Endothelial cell of umbilical vein (primary cell): ENCODE results near the gene GRIA1. TPM values are rescaled to one million over a fixed set of nuclear protein-coding genes. Genes with fewer than 3 reads are reported as not detected.

Experiments
- BruUV-seq: library from RNA; stranded (reverse); fragments of 400-500 nt; replicated peaks from 2 replicates; lab custom pipeline; 2021; lab: Mats Ljungman, UMichigan
- CTCF ChIA-PET: fragments of 300-600, 350-600 bp; sonication (Branson Sonifier 250); formaldehyde crosslinking; loops from one replicate; lab custom pipeline; 2021; ENCODE audit warnings: antibody characterized with exemption, inconsistent platforms; lab: Charles Lee
- POLR2A ChIA-PET: fragments of 300-600, 350-600 bp; sonication (Branson Sonifier 250); formaldehyde crosslinking; loops from one replicate; lab custom pipeline; 2021; ENCODE audit warnings: antibody characterized with exemption, inconsistent platforms; lab: Charles Lee
- DNase-seq: peaks from one replicate; pipeline ENCODE4 v3.0.0-alpha.2; 2011; ENCODE audit warnings: low read depth, low spot score
- FAIRE-seq: peaks from 2 replicates; lab custom pipeline; 2011; peaks lifted over from hg19 to GRCh38; lab: Jason Lieb, UNC
- H2AFZ ChIP-seq: 2 replicates; pipeline ENCODE4 v1.6.0; 2012; ENCODE audit warnings: low read depth, low read length, control low read depth, inconsistent platforms
- H3K27ac ChIP-seq: 2 replicates; pipeline ENCODE4 v1.5.1; 2011; ENCODE audit warnings: low read depth, mild to moderate bottlenecking, control low read depth, low read length, moderate library complexity; ENCODE audit not compliant: insufficient read depth
- H3K27me3 ChIP-seq, 2 experiments: 2 replicates each; pipeline versions ENCODE4 v1.6.0 to v1.6.1; 2011; ENCODE audit warnings: low read length in 2 of 2, mixed read lengths in 1 of 2; ENCODE audit not compliant: control insufficient read depth in 2 of 2, insufficient read depth in 2 of 2
- H3K36me3 ChIP-seq, 2 experiments: 2 replicates in 1 of 2; 3 replicates in 1 of 2; pipeline ENCODE4 v1.5.1; 2011; ENCODE audit warnings: low read length in 2 of 2, mild to moderate bottlenecking in 1 of 2, moderate library complexity in 1 of 2; ENCODE audit not compliant: control insufficient read depth in 2 of 2, insufficient read depth in 2 of 2; ENCODE audit errors: extremely low read depth in 1 of 2
- H3K4me1 ChIP-seq: 3 replicates; pipeline ENCODE4 v1.5.1; 2011; ENCODE audit warnings: mild to moderate bottlenecking, low read length; ENCODE audit not compliant: control insufficient read depth, insufficient read depth; ENCODE audit errors: extremely low read depth
- H3K4me2 ChIP-seq: 2 replicates; pipeline ENCODE4 v1.6.1; 2011; ENCODE audit warnings: low read length, control low read depth, mixed read lengths; ENCODE audit not compliant: insufficient read depth
- H3K4me3 ChIP-seq, 3 experiments: fragments of 200-600 bp in 1 of 3; sonication (generic), shearing (Covaris generic) in 1 of 3; replicated peaks in 1 of 3; 2 replicates each; pipeline ENCODE4 v1.5.1; 2011 to 2016; ENCODE audit warnings: control low read depth in 3 of 3, low read length in 3 of 3, mild to moderate bottlenecking in 2 of 3, inconsistent platforms in 1 of 3, low read depth in 1 of 3, moderate library complexity in 1 of 3; ENCODE audit not compliant: insufficient read depth in 1 of 3
- H3K79me2 ChIP-seq: 2 replicates; pipeline ENCODE4 v1.6.0; 2012; ENCODE audit warnings: low read length, inconsistent platforms; ENCODE audit not compliant: control insufficient read depth, insufficient read depth
- H3K9ac ChIP-seq: replicated peaks from 2 replicates; pipeline ENCODE3; 2011; ENCODE audit warnings: low read length, control low read depth; ENCODE audit not compliant: insufficient read depth; ENCODE audit errors: extremely low read depth
- H3K9me1 ChIP-seq: replicated peaks from 3 replicates; pipeline ENCODE4 v1.6.0; 2011; ENCODE audit warnings: mild to moderate bottlenecking, low read length; ENCODE audit not compliant: control insufficient read depth, insufficient read depth; ENCODE audit errors: extremely low read depth
- H3K9me3 ChIP-seq: replicated peaks from 2 replicates; pipeline ENCODE4 v1.5.1; 2012; ENCODE audit warnings: low read length, inconsistent platforms; ENCODE audit not compliant: control insufficient read depth, insufficient read depth
- H4K20me1 ChIP-seq: replicated peaks from 2 replicates; pipeline ENCODE3; 2011; ENCODE audit warnings: mild to moderate bottlenecking, low read length; ENCODE audit not compliant: control insufficient read depth, insufficient read depth; ENCODE audit errors: extremely low read depth
- CTCF ChIP-seq, 2 donors: IDR thresholded peaks; 1 replicate in 1 of 2; 2 replicates in 1 of 2; pipeline ENCODE4 v1.5.1; 2011; ENCODE audit warnings: low read length in 2 of 2, mild to moderate bottlenecking in 2 of 2, moderate library complexity in 2 of 2, control low read depth in 1 of 2, inconsistent platforms in 1 of 2, low read depth in 1 of 2; ENCODE audit not compliant: insufficient read depth in 1 of 2; ENCODE audit errors: extremely low read depth in 1 of 2
- EZH2 ChIP-seq: IDR thresholded peaks from 2 replicates; pipeline ENCODE4 v1.6.1; 2012; ENCODE audit warnings: borderline replicate concordance, low read depth, mild to moderate bottlenecking, moderate library complexity, low read length, inconsistent platforms; ENCODE audit not compliant: severe bottlenecking
- FOS ChIP-seq: IDR thresholded peaks from 2 replicates; pipeline ENCODE4 v1.6.1; 2011; ENCODE audit warnings: mild to moderate bottlenecking, low read length, moderate library complexity, borderline replicate concordance; ENCODE audit not compliant: insufficient read depth
- GATA2 ChIP-seq: IDR thresholded peaks from 2 replicates; pipeline ENCODE4 v1.7.0; 2011; ENCODE audit warnings: low read depth, mild to moderate bottlenecking, moderate library complexity, mixed read lengths, low read length; ENCODE audit not compliant: insufficient read length, insufficient read depth
- JUN ChIP-seq: IDR thresholded peaks from 2 replicates; pipeline ENCODE4 v1.6.1; 2011; ENCODE audit warnings: borderline replicate concordance, low read depth; ENCODE audit not compliant: insufficient read length, insufficient read depth
- MAX ChIP-seq: IDR thresholded peaks from 2 replicates; pipeline ENCODE4 v1.6.1; 2011; ENCODE audit not compliant: insufficient read depth, insufficient read length
- MYC ChIP-seq: IDR thresholded peaks from one replicate; pipeline ENCODE4 v1.6.1; 2011; ENCODE audit warnings: mild to moderate bottlenecking, low read depth, low read length
- POLR2A ChIP-seq: IDR thresholded peaks from 2 replicates; pipeline ENCODE4 v1.6.1; 2012; ENCODE audit warnings: low read depth, mild to moderate bottlenecking, control low read depth, low read length
- POLR2AphosphoS5 ChIP-seq: IDR thresholded peaks from 2 replicates; pipeline ENCODE4 v1.6.1; 2012; ENCODE audit warnings: low read depth, mild to moderate bottlenecking, control low read depth, low read length, moderate library complexity; ENCODE audit not compliant: insufficient read depth
- dilution Hi-C: fragments of 300-500 bp; cut with MboI; formaldehyde crosslinking; loops from one replicate; pipeline ENCODE4 v1.15.0; 2019; ENCODE audit warnings: low sequenced_read_pairs; ENCODE audit not compliant: extremely low pct_ligation_motif_present
- intact Hi-C: fragments of 100-400 bp; cut with micrococcal nuclease; formaldehyde crosslinking; loops from one replicate; pipeline ENCODE4 v1.10.0; 2022
- polyA plus RNA-seq, 4 experiments: library from polyadenylated mRNA; depleted of rRNA in 3 of 4; stranded (reverse) in 3 of 4; unstranded in 1 of 4; fragments of >200 nt; gene quantifications; 2 replicates each; pipeline versions ENCODE4 v1.2.1 to v1.2.3, GENCODE V29; 2011 to 2012; ENCODE audit warnings: missing spikeins in 1 of 4
- total RNA-seq: library from RNA; stranded (reverse); gene quantifications from 2 replicates; pipeline ENCODE4 v1.2.3, GENCODE V29; 2021

The GRIA1 gene
- total and polyA plus RNA-seq, 2 donors (not counting 3 experiments of a cell fraction or from before 2014, with no cell fraction given): not detected

GRCh38 chr5:153712946-153713345 is 222.5 kb downstream of the GRIA1 start:
- DNase-seq (no peak), FAIRE-seq (no peak)
- H3K27me3 ChIP-seq: no peaks in the 10 kb centered on the region
- no peaks in the 10 kb centered on the region for H3K36me3 ChIP-seq
- POLR2A ChIA-PET: no interaction called here
- H2AFZ ChIP-seq: no peak overlapping the region
- no peaks in the 10 kb centered on the region for H3K79me2 ChIP-seq
- H3K9me1 ChIP-seq: no peaks in the 10 kb centered on the region
- no peak overlapping the region for H3K4me3 ChIP-seq
- CTCF ChIA-PET: interaction anchor here (0.7 to 6.8 kb wide), 2 partner anchors 46 to 217 kb away, joined by 3 to 115 read pairs; no protein-coding TSS in a partner anchor
- no peaks in the 10 kb centered on the region for H3K9me3 ChIP-seq
- no peak for TF ChIP-seq POLR2A
- TF ChIP-seq GATA2: no peak
- no peak for TF ChIP-seq MYC
- no peak for TF ChIP-seq JUN
- TF ChIP-seq MAX: no peak
- TF ChIP-seq FOS: no peak
- no peak overlapping the region for H3K27ac ChIP-seq
- no peaks in the 10 kb centered on the region for H3K4me1 ChIP-seq
- no peaks in the 10 kb centered on the region for H4K20me1 ChIP-seq
- BruUV-seq: no TSS peak
- intact Hi-C loops (no loop called here), dilution Hi-C loops (no loop called here)
- H3K4me2 ChIP-seq: no peak overlapping the region
- H3K9ac ChIP-seq: no peak overlapping the region

- no peaks in the 10 kb centered on the region for H4K20me1 ChIP-seq
- intact Hi-C loops (no loop called here), dilution Hi-C loops (no loop called here)
- no peak for TF ChIP-seq GATA2
- no peak for TF ChIP-seq EZH2
- TF ChIP-seq MAX: no peak
- no peak for TF ChIP-seq CTCF (IDR thresholded peaks at IDR 0.05; ENCODE audit: extremely low read depth in 1 of 2, insufficient read depth in 1 of 2, low read depth in 1 of 2, low read length in 2 of 2)
- no peak for TF ChIP-seq POLR2AphosphoS5
- TF ChIP-seq POLR2A: no peak
- no peak for TF ChIP-seq FOS
- no peak for TF ChIP-seq JUN
- no peak for TF ChIP-seq MYC
- H3K79me2 ChIP-seq: no peaks in the 10 kb centered on the region
- H3K36me3 ChIP-seq: no peaks in the 10 kb centered on the region
- no peak overlapping the region for H3K4me3 ChIP-seq
- no TSS peak for BruUV-seq
- no peaks in the 10 kb centered on the region for H3K9me3 ChIP-seq
- no peaks in the 10 kb centered on the region for H3K4me1 ChIP-seq
- ChIA-PET POLR2A (no interaction called here), CTCF (interaction anchor here (1.3 to 6.8 kb wide), 2 partner anchors 16 to 218 kb away, joined by 3 to 115 read pairs; no protein-coding TSS in a partner anchor)
- no peak for FAIRE-seq
- H3K27ac ChIP-seq: no peak overlapping the region
- H3K9me1 ChIP-seq: no peaks in the 10 kb centered on the region
- H3K4me2 ChIP-seq: no peak overlapping the region
- H3K27me3 ChIP-seq: no peaks in the 10 kb centered on the region
- H3K9ac ChIP-seq: no peak overlapping the region
- H2AFZ ChIP-seq: no peak overlapping the region
- DNase-seq: no peak
Observed at GRCh38 chr5:153713943-153714342, 223.5 kb downstream of the GRIA1 start.
